MM.1S (cell line): ENCODE measurements around the gene CALB2.

Experiments
- DNase-seq: peaks from one replicate; pipeline ENCODE4 v3.0.0-alpha.2; 2015
- H2AFZ ChIP-seq: fragments of 300-600 bp; sonication (generic); 2 replicates; pipeline ENCODE4 v1.6.0; 2016; ENCODE audit warnings: antibody characterized with exemption, low read length
- H3F3A ChIP-seq: fragments of 300-600 bp; sonication (generic); 2 replicates; pipeline ENCODE4 v1.6.1; 2016; ENCODE audit warnings: mild to moderate bottlenecking, antibody characterized with exemption, low read length, moderate library complexity, mixed read lengths; ENCODE audit not compliant: insufficient read depth
- H3K27ac ChIP-seq: fragments of 300-600 bp; sonication (generic); 2 replicates; pipeline ENCODE4 v1.5.1; 2016; ENCODE audit warnings: mild to moderate bottlenecking, low read length
- H3K27me3 ChIP-seq: fragments of 300-600 bp; sonication (generic); replicated peaks from 2 replicates; pipeline ENCODE4 v1.6.0; 2016; ENCODE audit warnings: low read length; ENCODE audit not compliant: insufficient read depth
- H3K36me3 ChIP-seq: fragments of 300-600 bp; sonication (generic); replicated peaks from 2 replicates; pipeline ENCODE4 v1.6.1; 2016; ENCODE audit warnings: mild to moderate bottlenecking, low read length, mixed read lengths; ENCODE audit not compliant: insufficient read depth
- H3K4me1 ChIP-seq: fragments of 300-600 bp; sonication (generic); 2 replicates; pipeline ENCODE4 v1.6.1; 2016; ENCODE audit warnings: low read length, mixed read lengths
- H3K4me2 ChIP-seq: fragments of 300-600 bp; sonication (generic); 2 replicates; pipeline ENCODE4 v1.6.0; 2016; ENCODE audit warnings: low read depth, low read length
- H3K4me3 ChIP-seq: fragments of 300-600 bp; sonication (generic); 2 replicates; pipeline ENCODE4 v1.5.1; 2016; ENCODE audit warnings: low read length, mixed read lengths
- H3K79me2 ChIP-seq: fragments of 300-600 bp; sonication (generic); 2 replicates; pipeline ENCODE4 v1.6.1; 2016; ENCODE audit warnings: mixed run types, low read length, mixed read lengths
- H3K9ac ChIP-seq: fragments of 300-600 bp; sonication (generic); 2 replicates; pipeline ENCODE4 v1.6.1; 2016; ENCODE audit warnings: low read length, mixed read lengths
- H3K9me2 ChIP-seq: fragments of 300-600 bp; sonication (generic); replicated peaks from 2 replicates; pipeline ENCODE4 v1.6.1; 2016; ENCODE audit warnings: mild to moderate bottlenecking, low read length, mixed read lengths; ENCODE audit not compliant: insufficient read depth
- H3K9me3 ChIP-seq: fragments of 300-600 bp; sonication (generic); replicated peaks from 2 replicates; pipeline ENCODE4 v1.6.1; 2016; ENCODE audit warnings: mild to moderate bottlenecking, low read length, mixed read lengths; ENCODE audit not compliant: insufficient read depth
- H4K20me1 ChIP-seq: fragments of 300-600 bp; sonication (generic); 2 replicates; pipeline ENCODE4 v1.6.1; 2016; ENCODE audit warnings: mild to moderate bottlenecking, low read length, moderate library complexity, mixed read lengths; ENCODE audit not compliant: insufficient read depth
- CTCF ChIP-seq: fragments of 300-600 bp; sonication (generic); IDR thresholded peaks from 2 replicates; pipeline ENCODE4 v1.5.1; 2016; ENCODE audit warnings: antibody characterized with exemption, low read length, mixed read lengths
- EZH2 ChIP-seq: fragments of 300-600 bp; sonication (generic); optimal IDR thresholded peaks from 2 replicates; pipeline ENCODE3; 2017; ENCODE audit warnings: low read depth, mild to moderate bottlenecking, antibody characterized with exemption, low read length, mixed read lengths
- EZH2phosphoT487 ChIP-seq: fragments of 300-600 bp; sonication (generic); IDR thresholded peaks from 2 replicates; pipeline ENCODE4 v1.6.1; 2018; ENCODE audit warnings: antibody characterized with exemption, low read length

CALB2 gene

GRCh38 chr16:71406724-71407123 lies 48.2 kb downstream of the CALB2 start:
- H3K27me3 ChIP-seq: peaks cover 31% of the 10 kb centered on the region
- no peaks in the 10 kb centered on the region for H4K20me1 ChIP-seq
- no peak overlapping the region for H3K27ac ChIP-seq
- H3K9me3 ChIP-seq: no peaks in the 10 kb centered on the region
- no peaks in the 10 kb centered on the region for H3K79me2 ChIP-seq
- TF ChIP-seq EZH2phosphoT487 (no peak), EZH2 (no peak), CTCF (no peak)
- no peak overlapping the region for H3K4me3 ChIP-seq
- no peak overlapping the region for H3K4me2 ChIP-seq
- no peaks in the 10 kb centered on the region for H3K36me3 ChIP-seq
- H3K4me1 ChIP-seq: no peaks in the 10 kb centered on the region; the same call in 1 of the 2 replicates
- H3F3A ChIP-seq: no peaks in the 10 kb centered on the region; the same call in 1 of the 2 replicates
- DNase-seq: peak; percentile 23
- H3K9ac ChIP-seq: no peak overlapping the region
- no peaks in the 10 kb centered on the region for H3K9me2 ChIP-seq
- H2AFZ ChIP-seq: no peak overlapping the region

- H3K27ac ChIP-seq: no peak overlapping the region
- H3K9me3 ChIP-seq: no peaks in the 10 kb centered on the region
- H2AFZ ChIP-seq: no peak overlapping the region
- H3K27me3 ChIP-seq: peaks cover 31% of the 10 kb centered on the region
- H3K9me2 ChIP-seq: no peaks in the 10 kb centered on the region
- H3K36me3 ChIP-seq: no peaks in the 10 kb centered on the region
- no peaks in the 10 kb centered on the region; the same call in 1 of the 2 replicates for H3F3A ChIP-seq
- no peaks in the 10 kb centered on the region for H4K20me1 ChIP-seq
- DNase-seq: no peak
- H3K4me3 ChIP-seq: no peak overlapping the region
- no peaks in the 10 kb centered on the region; the same call in 1 of the 2 replicates for H3K4me1 ChIP-seq
- TF ChIP-seq EZH2: no peak
- no peak for TF ChIP-seq EZH2phosphoT487
- TF ChIP-seq CTCF: no peak
- H3K9ac ChIP-seq: no peak overlapping the region
- H3K4me2 ChIP-seq: no peak overlapping the region
- H3K79me2 ChIP-seq: no peaks in the 10 kb centered on the region
Observed at GRCh38 chr16:71407731-71408130, 49.2 kb downstream of the CALB2 start.

- H3K36me3 ChIP-seq: no peaks in the 10 kb centered on the region
- no peaks in the 10 kb centered on the region for H3K9me2 ChIP-seq
- no peaks in the 10 kb centered on the region for H3K9me3 ChIP-seq
- no peak overlapping the region for H3K4me3 ChIP-seq
- H4K20me1 ChIP-seq: no peaks in the 10 kb centered on the region
- no peak for DNase-seq
- no peaks in the 10 kb centered on the region; the same call in 1 of the 2 replicates for H3K4me1 ChIP-seq
- no peaks in the 10 kb centered on the region; the same call in 1 of the 2 replicates for H3F3A ChIP-seq
- TF ChIP-seq EZH2phosphoT487 (no peak), CTCF (no peak), EZH2 (no peak)
- no peak overlapping the region for H3K9ac ChIP-seq
- no peaks in the 10 kb centered on the region for H3K79me2 ChIP-seq
- no peak overlapping the region for H2AFZ ChIP-seq
- H3K27me3 ChIP-seq: peaks cover 31% of the 10 kb centered on the region
- H3K4me2 ChIP-seq: no peak overlapping the region
- H3K27ac ChIP-seq: no peak overlapping the region
Observed at GRCh38 chr16:71408536-71408935, 50.0 kb downstream of the CALB2 start.
